GM12878 (cell line): Measurements from ENCODE around the gene CYB5R2. TPM values are rescaled to one million over a fixed set of nuclear protein-coding genes. Genes with fewer than 3 reads are reported as not detected.

Experiments
- ATAC-seq: fragments of 200-7000 bp; cut with Tn5 transposase; 3 replicates; pipeline ENCODE4 v1.9.1; 2020; ENCODE audit warnings: mild to moderate bottlenecking, moderate library complexity
- BruUV-seq: library from RNA; stranded (reverse); fragments of 400-500 nt; replicated peaks from 2 replicates; lab custom pipeline; 2021; lab: Mats Ljungman, UMichigan
- CTCF ChIA-PET: fragments of 300-600 bp; sonication (Branson Sonifier 250); formaldehyde crosslinking; extraction: SDS; loops from one replicate; lab custom pipeline; 2021; ENCODE audit warnings: inconsistent platforms; lab: Yijun Ruan, JAX
- POLR2A ChIA-PET: fragments of 350-600 bp; formaldehyde crosslinking; extraction: SDS; loops from one replicate; lab custom pipeline; 2021; ENCODE audit warnings: inconsistent platforms; lab: Charles Lee
- RAD21 ChIA-PET: fragments of 300-600 bp; sonication (Branson Sonifier 250); formaldehyde crosslinking; loops from one replicate; lab custom pipeline; 2023; ENCODE audit warnings: antibody characterized with exemption; ENCODE audit not compliant: unreplicated experiment; lab: Charles Lee
- SMC1A ChIA-PET: fragments of 300-600 bp; sonication (Branson Sonifier 250); formaldehyde crosslinking; loops from one replicate; lab custom pipeline; 2023; ENCODE audit not compliant: unreplicated experiment, uncharacterized antibody; lab: Charles Lee
- DNase-seq: peaks from one replicate; pipeline ENCODE4 v3.0.0-alpha.2; 2011; ENCODE audit warnings: low read depth, low spot score
- FAIRE-seq: peaks from 3 replicates; lab custom pipeline; 2011; peaks lifted over from hg19 to GRCh38; lab: Jason Lieb, UNC
- H2AFZ ChIP-seq: 2 replicates; pipeline ENCODE4 v1.6.0; 2011; ENCODE audit warnings: low read depth, low read length, control low read depth; ENCODE audit not compliant: control insufficient read depth
- H3K27ac ChIP-seq: 2 replicates; pipeline ENCODE4 v1.5.1; 2011; ENCODE audit warnings: control low read depth; ENCODE audit not compliant: control insufficient read depth, insufficient read depth
- H3K27me3 ChIP-seq, 2 experiments: replicated peaks in 1 of 2; 2 replicates each; pipeline versions ENCODE4 v1.6.0 to v1.6.1; 2011; ENCODE audit warnings: low read length in 1 of 2; ENCODE audit not compliant: control insufficient read depth in 2 of 2, insufficient read depth in 2 of 2
- H3K36me3 ChIP-seq, 2 experiments: 2 replicates each; pipeline ENCODE4 v1.5.1; 2011; ENCODE audit warnings: low read length in 1 of 2; ENCODE audit not compliant: control insufficient read depth in 2 of 2, insufficient read depth in 2 of 2
- H3K4me1 ChIP-seq: 2 replicates; pipeline ENCODE4 v1.6.1; 2011; ENCODE audit warnings: mild to moderate bottlenecking, low read length, moderate library complexity, mixed read lengths; ENCODE audit not compliant: control insufficient read depth, insufficient read depth
- H3K4me2 ChIP-seq: 2 replicates; pipeline ENCODE4 v1.6.0; 2011; ENCODE audit warnings: control low read depth; ENCODE audit not compliant: control insufficient read depth, insufficient read depth
- H3K4me3 ChIP-seq: fragments of 200-600 bp; sonication (generic); 2 replicates; pipeline ENCODE4 v1.5.1; 2016
- H3K79me2 ChIP-seq: 2 replicates; pipeline ENCODE4 v1.6.0; 2011; ENCODE audit warnings: low read length; ENCODE audit not compliant: control insufficient read depth, insufficient read depth
- H3K9ac ChIP-seq: 2 replicates; pipeline ENCODE4 v1.8.0; 2011; ENCODE audit warnings: low read length, control low read depth, mixed read lengths; ENCODE audit not compliant: control insufficient read depth, insufficient read depth
- H3K9me3 ChIP-seq: replicated peaks from 3 replicates; pipeline ENCODE4 v1.5.1; 2011; ENCODE audit warnings: mild to moderate bottlenecking, low read length; ENCODE audit not compliant: control insufficient read depth, insufficient read depth
- H4K20me1 ChIP-seq: 2 replicates; pipeline ENCODE4 v1.6.0; 2011; ENCODE audit not compliant: control insufficient read depth, insufficient read depth
- CHD4 ChIP-seq: fragments of 200-600 bp; sonication (generic); IDR thresholded peaks from 2 replicates; pipeline ENCODE4 v1.6.1; 2016; ENCODE audit warnings: mild to moderate bottlenecking
- HDAC2 ChIP-seq: fragments of 200-600 bp; sonication (generic); IDR thresholded peaks from 2 replicates; pipeline ENCODE4 v1.6.1; 2017
- IKZF2 ChIP-seq, 2 experiments: fragments of 450-650 bp; IDR thresholded peaks; 2 replicates each; pipeline ENCODE4 v1.6.1; 2017; ENCODE audit warnings: mild to moderate bottlenecking in 2 of 2, moderate library complexity in 2 of 2
- POLR2A ChIP-seq: IDR thresholded peaks from 2 replicates; pipeline ENCODE4 v1.6.1; 2011; ENCODE audit warnings: low read depth, mild to moderate bottlenecking, low read length
- SMAD5 ChIP-seq: IDR thresholded peaks from 2 replicates; pipeline ENCODE4 v1.6.1; 2016; ENCODE audit warnings: antibody characterized with exemption, low read depth
- SUPT20H ChIP-seq: IDR thresholded peaks from 2 replicates; pipeline ENCODE4 v1.6.1; 2011; ENCODE audit warnings: low read depth, mild to moderate bottlenecking, low read length, moderate library complexity, borderline replicate concordance; ENCODE audit not compliant: control insufficient read depth
- WGBS: methylation state at CpG from one replicate; pipeline ENCODE4 v1.1.6; 2016; ENCODE audit warnings: low lambda C conversion rate; ENCODE audit not compliant: insufficient replicate concordance, insufficient coverage; ENCODE audit errors: missing lambda C conversion rate; 5-methylcytosine and 5-hydroxymethylcytosine counted together
- in situ Hi-C: fragments of 300-500 bp; cut with MboI; formaldehyde crosslinking; loops from 9 replicates; pipeline ENCODE4 v1.14.3; 2018; ENCODE audit warnings: mixed read lengths
- intact Hi-C: fragments of 100-400 bp; cut with micrococcal nuclease; formaldehyde crosslinking; loops from one replicate; pipeline ENCODE4 v1.14.2; 2022; ENCODE audit not compliant: unreplicated experiment
- polyA plus RNA-seq, 11 experiments: library from polyadenylated mRNA; depleted of rRNA in 4 of 11; unstranded in 6 of 11; stranded (reverse) in 5 of 11; fragments of >200 nt; fragmentation: Nextera tagmentation in 4 of 11; fragmentation: Illumina TruSeq in 1 of 11; extraction: Ambion mirVana in 4 of 11; extraction: Trizol in 1 of 11; gene quantifications; 1 replicate in 1 of 11; 2 replicates in 10 of 11; pipeline versions ENCODE4 v1.2.1 to v1.2.3, GENCODE V29; 2011 to 2016; ENCODE audit warnings: inconsistent platforms in 2 of 11, missing spikeins in 2 of 11, low read depth in 1 of 11
- total RNA-seq, 4 experiments: library from RNA; depleted of rRNA in 3 of 4; stranded (reverse); fragments of >200 nt in 3 of 4; fragmentation: Illumina TruSeq in 1 of 4; extraction: Trizol in 1 of 4; gene quantifications; 2 replicates each; pipeline versions ENCODE4 v1.2.1 to v1.2.3, GENCODE V29; 2013 to 2021
- TF ChIP-seq, protein P1 (sequence below): fragments of 450-650 bp; IDR thresholded peaks from 2 replicates; pipeline ENCODE4 v1.6.1; 2017; ENCODE audit warnings: borderline replicate concordance

CYB5R2 gene
- total and polyA plus RNA-seq, 10 of the 15 experiments (the other 5 are each of a cell fraction or from before 2014, with no cell fraction given), result 21.0 to 111 (median 70.4) TPM

DNA sequence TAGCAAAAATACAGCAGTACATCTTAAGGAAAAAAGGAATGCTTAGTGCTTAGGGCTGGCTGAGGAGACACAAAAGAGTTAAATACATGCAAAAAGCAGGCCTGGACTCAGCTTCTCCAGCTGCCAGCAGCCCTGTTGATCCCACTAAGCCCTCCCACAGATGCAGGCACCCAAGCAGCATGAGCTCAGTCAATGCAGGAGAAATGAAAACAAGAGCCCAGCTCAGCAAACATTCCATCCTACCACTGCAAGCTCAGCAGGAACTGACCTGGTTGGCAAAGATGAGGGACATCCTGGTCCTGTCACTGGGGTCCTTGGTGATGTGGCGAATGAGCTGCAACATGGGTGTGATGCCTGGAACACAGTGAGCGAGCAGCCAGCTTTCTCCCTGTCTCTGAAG is 5.8 kb downstream of the CYB5R2 start:
- Histone ChIP-seq H3K27ac (no peak overlapping the region), H3K9ac (no peak overlapping the region), H3K36me3 (peaks cover 1 to 13% of the 10 kb centered on the region in 2 experiments; a peak in 3 of 4 replicates), H3K4me2 (no peak overlapping the region), H2AFZ (no peak overlapping the region), H3K4me3 (no peak overlapping the region), H4K20me1 (no peaks in the 10 kb centered on the region), H3K4me1 (peaks cover 29% of the 10 kb centered on the region), H3K9me3 (no peaks in the 10 kb centered on the region), H3K79me2 (no peaks in the 10 kb centered on the region), H3K27me3 (no peaks in the 10 kb centered on the region)
- WGBS, result 93% methylated on average over 2 of the region's 2 CpGs
- ChIA-PET RAD21 (interaction anchor here (1.1 to 1.3 kb wide), 2 partner anchors 18 to 315 kb away, joined by 4 to 6 read pairs; no protein-coding TSS in a partner anchor), SMC1A (interaction anchor here (1.1 to 3.8 kb wide), 4 partner anchors 29 to 316 kb away, joined by 3 to 17 read pairs (median 9); no protein-coding TSS in a partner anchor), CTCF (interaction anchor here (1.0 to 4.3 kb wide), 7 partner anchors 10 to 314 kb away, joined by 3 to 61 read pairs (median 9); partner anchors contain the start of gene PPFIBP2), POLR2A (no interaction called here)
- TF ChIP-seq SMAD5 (no peak), SUPT20H (no peak), IKZF2 (IDR thresholded peaks at IDR 0.05) (no peak), HDAC2 (no peak), POLR2A (peak; percentile 48; the same call in 1 of the 2 replicates), CHD4 (no peak)
- TF ChIP-seq, protein P1, sequence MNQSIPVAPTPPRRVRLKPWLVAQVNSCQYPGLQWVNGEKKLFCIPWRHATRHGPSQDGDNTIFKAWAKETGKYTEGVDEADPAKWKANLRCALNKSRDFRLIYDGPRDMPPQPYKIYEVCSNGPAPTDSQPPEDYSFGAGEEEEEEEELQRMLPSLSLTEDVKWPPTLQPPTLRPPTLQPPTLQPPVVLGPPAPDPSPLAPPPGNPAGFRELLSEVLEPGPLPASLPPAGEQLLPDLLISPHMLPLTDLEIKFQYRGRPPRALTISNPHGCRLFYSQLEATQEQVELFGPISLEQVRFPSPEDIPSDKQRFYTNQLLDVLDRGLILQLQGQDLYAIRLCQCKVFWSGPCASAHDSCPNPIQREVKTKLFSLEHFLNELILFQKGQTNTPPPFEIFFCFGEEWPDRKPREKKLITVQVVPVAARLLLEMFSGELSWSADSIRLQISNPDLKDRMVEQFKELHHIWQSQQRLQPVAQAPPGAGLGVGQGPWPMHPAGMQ, result no peak
- intact Hi-C loops, result loop anchor here (5.0 kb wide), 1 partner anchor 90 kb away; no protein-coding TSS in a partner anchor
- no TSS peak for BruUV-seq
- DNase-seq (no peak), FAIRE-seq (no peak), ATAC-seq (no peak)
- in situ Hi-C loops, result no loop called here
